Measurements from ENCODE around the gene TMEM215.

The TMEM215 gene

GRCh38 chr9:32755730-32756129 lies 27.6 kb upstream of the TMEM215 start:
- Histone ChIP-seq H3K9me2 (ENCODE audit: low read depth, low read length) (no peaks in the 10 kb centered on the region), H3K27ac (ENCODE audit: low read depth, low read length, poor library complexity, severe bottlenecking) (no peak overlapping the region), H3K4me3 (ENCODE audit: low read depth, low read length, poor library complexity, severe bottlenecking) (no peak overlapping the region), H3K79me2 (ENCODE audit: insufficient read depth, low read length) (no peaks in the 10 kb centered on the region), H3F3A (ENCODE audit: insufficient read depth, low read length) (no peaks in the 10 kb centered on the region), H3K4me1 (ENCODE audit: insufficient read depth, low read length, severe bottlenecking) (no peaks in the 10 kb centered on the region), H3K27me3 (ENCODE audit: insufficient read depth, low read length) (no peaks in the 10 kb centered on the region), H3K9me3 (ENCODE audit: low read length) (no peaks in the 10 kb centered on the region), H3K9ac (ENCODE audit: low read length) (no peak overlapping the region), H3K4me2 (ENCODE audit: low read length) (no peak overlapping the region), H4K20me1 (ENCODE audit: insufficient read depth, low read length) (no peaks in the 10 kb centered on the region), H2AFZ (ENCODE audit: low read length) (no peak overlapping the region), H3K36me3 (ENCODE audit: insufficient read depth, low read length) (no peaks in the 10 kb centered on the region)
- TF ChIP-seq EZH2 (IDR thresholded peaks at IDR 0.05; ENCODE audit: borderline replicate concordance, low read length) (no peak), CTCF (IDR thresholded peaks at IDR 0.05; ENCODE audit: low read length) (no peak)

GRCh38 chr9:32764139-32764538 lies 19.2 kb upstream of the TMEM215 start:
- no peaks in the 10 kb centered on the region for H4K20me1 ChIP-seq (ENCODE audit: insufficient read depth, low read length)
- H3K27me3 ChIP-seq (ENCODE audit: insufficient read depth, low read length), result no peaks in the 10 kb centered on the region
- no peaks in the 10 kb centered on the region for H3K4me1 ChIP-seq (ENCODE audit: insufficient read depth, low read length, severe bottlenecking)
- no peak overlapping the region for H2AFZ ChIP-seq (ENCODE audit: low read length)
- TF ChIP-seq CTCF (IDR thresholded peaks at IDR 0.05; ENCODE audit: low read length) (no peak), EZH2 (IDR thresholded peaks at IDR 0.05; ENCODE audit: borderline replicate concordance, low read length) (no peak)
- no peaks in the 10 kb centered on the region for H3K9me2 ChIP-seq (ENCODE audit: low read depth, low read length)
- H3F3A ChIP-seq (ENCODE audit: insufficient read depth, low read length), result no peaks in the 10 kb centered on the region
- H3K9ac ChIP-seq (ENCODE audit: low read length), result no peak overlapping the region
- no peaks in the 10 kb centered on the region for H3K79me2 ChIP-seq (ENCODE audit: insufficient read depth, low read length)
- H3K27ac ChIP-seq (ENCODE audit: low read depth, low read length, poor library complexity, severe bottlenecking), result no peak overlapping the region
- no peak overlapping the region for H3K4me3 ChIP-seq (ENCODE audit: low read depth, low read length, poor library complexity, severe bottlenecking)
- no peaks in the 10 kb centered on the region for H3K36me3 ChIP-seq (ENCODE audit: insufficient read depth, low read length)
- no peaks in the 10 kb centered on the region for H3K9me3 ChIP-seq (ENCODE audit: low read length)
- no peak overlapping the region for H3K4me2 ChIP-seq (ENCODE audit: low read length)

GRCh38 chr9:32775283-32775682 lies 8.1 kb upstream of the TMEM215 start:
- Histone ChIP-seq H3K4me3 (ENCODE audit: low read depth, low read length, poor library complexity, severe bottlenecking) (no peak overlapping the region), H4K20me1 (ENCODE audit: insufficient read depth, low read length) (no peaks in the 10 kb centered on the region), H3K9ac (ENCODE audit: low read length) (no peak overlapping the region), H3F3A (ENCODE audit: insufficient read depth, low read length) (no peaks in the 10 kb centered on the region), H3K4me2 (ENCODE audit: low read length) (no peak overlapping the region), H3K27me3 (ENCODE audit: insufficient read depth, low read length) (no peaks in the 10 kb centered on the region), H3K4me1 (ENCODE audit: insufficient read depth, low read length, severe bottlenecking) (no peaks in the 10 kb centered on the region), H3K9me3 (ENCODE audit: low read length) (no peaks in the 10 kb centered on the region), H3K79me2 (ENCODE audit: insufficient read depth, low read length) (no peaks in the 10 kb centered on the region), H3K36me3 (ENCODE audit: insufficient read depth, low read length) (no peaks in the 10 kb centered on the region), H2AFZ (ENCODE audit: low read length) (no peak overlapping the region), H3K9me2 (ENCODE audit: low read depth, low read length) (no peaks in the 10 kb centered on the region), H3K27ac (ENCODE audit: low read depth, low read length, poor library complexity, severe bottlenecking) (no peak overlapping the region)
- TF ChIP-seq EZH2 (IDR thresholded peaks at IDR 0.05; ENCODE audit: borderline replicate concordance, low read length), result no peak
- TF ChIP-seq CTCF (IDR thresholded peaks at IDR 0.05; ENCODE audit: low read length), result no peak

All from OCI-LY1 (cell line).